SK-N-SH (cell line): Measurements from ENCODE around the gene DERA. TPM values are rescaled to one million over a fixed set of nuclear protein-coding genes. Genes with fewer than 3 reads are reported as not detected.

Experiments used
- CTCF ChIA-PET: fragments of 300-600, 350-600 bp; formaldehyde crosslinking; extraction: SDS; loops from one replicate; lab custom pipeline; 2021; lab: Yijun Ruan, JAX
- POLR2A ChIA-PET: fragments of 350-600 bp; sonication (Branson Sonifier 250); formaldehyde crosslinking; extraction: SDS; loops from one replicate; lab custom pipeline; 2020; ENCODE audit warnings: antibody characterized with exemption, inconsistent platforms; lab: Yijun Ruan, JAX
- DNase-seq: peaks from one replicate; pipeline ENCODE4 v3.0.0; 2012
- H2AFZ ChIP-seq: fragments of 200-600 bp; sonication (generic); 2 replicates; pipeline ENCODE4 v1.8.1; 2016; ENCODE audit warnings: antibody characterized with exemption, mild to moderate bottlenecking, low read depth
- H3F3A ChIP-seq: fragments of 200-600 bp; sonication (generic); replicated peaks from 2 replicates; pipeline ENCODE3; 2016; ENCODE audit warnings: antibody characterized with exemption, mild to moderate bottlenecking; ENCODE audit not compliant: insufficient read depth
- H3K27ac ChIP-seq, 2 experiments: fragments of 200-500 bp in 1 of 2; fragments of 200-600 bp in 1 of 2; sonication (Bioruptor generic) in 1 of 2; sonication (generic), shearing (Covaris generic) in 1 of 2; 2 replicates each; pipeline versions ENCODE4 v1.5.1 to v1.6.1; 2014 to 2016; ENCODE audit warnings: low read depth in 2 of 2, inconsistent platforms in 1 of 2, low read length in 1 of 2, mild to moderate bottlenecking in 1 of 2, mixed read lengths in 1 of 2
- H3K27me3 ChIP-seq: fragments of 200-600 bp; sonication (generic), shearing (Covaris generic); 2 replicates; pipeline ENCODE4 v1.6.1; 2016; ENCODE audit warnings: mixed run types; ENCODE audit not compliant: insufficient read depth
- H3K36me3 ChIP-seq, 2 experiments: fragments of 200-500 bp in 1 of 2; fragments of 200-600 bp in 1 of 2; sonication (Bioruptor generic) in 1 of 2; sonication (generic) in 1 of 2; replicated peaks in 1 of 2; 2 replicates each; pipeline versions ENCODE3 to v1.5.1; 2014 to 2016; ENCODE audit warnings: low read length in 1 of 2, mild to moderate bottlenecking in 1 of 2; ENCODE audit not compliant: insufficient read depth in 2 of 2, control insufficient read depth in 1 of 2
- H3K4me1 ChIP-seq, 2 experiments: fragments of 200-500 bp in 1 of 2; fragments of 200-600 bp in 1 of 2; sonication (Bioruptor generic) in 1 of 2; sonication (generic), shearing (Covaris generic) in 1 of 2; 2 replicates each; pipeline versions ENCODE4 v1.5.1 to v1.6.1; 2014 to 2016; ENCODE audit warnings: low read depth in 1 of 2, low read length in 1 of 2, mixed run types in 1 of 2; ENCODE audit not compliant: insufficient read depth in 2 of 2, control insufficient read depth in 1 of 2
- H3K4me2 ChIP-seq: fragments of 200-600 bp; sonication (generic), shearing (Covaris generic); 2 replicates; pipeline ENCODE4 v1.6.1; 2017; ENCODE audit warnings: mixed run types
- H3K4me3 ChIP-seq, 2 experiments: fragments of 200-500 bp in 1 of 2; fragments of 200-600 bp in 1 of 2; sonication (Bioruptor generic) in 1 of 2; sonication (generic), shearing (Covaris generic) in 1 of 2; 2 replicates each; pipeline versions ENCODE4 v1.5.1 to v1.8.1; 2014 to 2016; ENCODE audit warnings: low read depth in 2 of 2, inconsistent platforms in 1 of 2, low read length in 1 of 2, mild to moderate bottlenecking in 1 of 2, mixed read lengths in 1 of 2, moderate library complexity in 1 of 2
- H3K79me2 ChIP-seq: fragments of 200-600 bp; sonication (generic); 2 replicates; pipeline ENCODE4 v1.8.1; 2017; ENCODE audit warnings: mild to moderate bottlenecking; ENCODE audit not compliant: insufficient read depth
- H3K9ac ChIP-seq: fragments of 200-600 bp; sonication (generic); 2 replicates; pipeline ENCODE4 v1.6.1; 2017; ENCODE audit warnings: mixed run types
- H3K9me2 ChIP-seq: fragments of 200-600 bp; sonication (generic); 2 replicates; pipeline ENCODE4 v1.6.1; 2017; ENCODE audit warnings: mixed run types
- H3K9me3 ChIP-seq: fragments of 200-600 bp; sonication (generic); 2 replicates; pipeline ENCODE4 v1.6.1; 2017; ENCODE audit warnings: mixed run types, mild to moderate bottlenecking, moderate library complexity
- H4K20me1 ChIP-seq: fragments of 200-600 bp; sonication (generic); 2 replicates; pipeline ENCODE4 v1.6.1; 2017; ENCODE audit warnings: mild to moderate bottlenecking, mixed run types; ENCODE audit not compliant: insufficient read depth
- CTCF ChIP-seq: fragments of 200-600 bp; sonication (generic); IDR thresholded peaks from 2 replicates; pipeline ENCODE4 v1.6.1; 2017; ENCODE audit warnings: antibody characterized with exemption, mild to moderate bottlenecking, moderate library complexity
- EP300 ChIP-seq, 2 experiments: IDR thresholded peaks; 2 replicates each; pipeline versions ENCODE4 v1.4.0 to v1.6.1; 2012; ENCODE audit warnings: borderline replicate concordance in 1 of 2, low read depth in 1 of 2, low read length in 1 of 2
- EZH2phosphoT487 ChIP-seq: fragments of 200-600 bp; sonication (generic); IDR thresholded peaks from 2 replicates; pipeline ENCODE4 v1.6.1; 2017; ENCODE audit warnings: low read depth, mixed run types, mild to moderate bottlenecking, antibody characterized with exemption, moderate library complexity, borderline replicate concordance
- FOSL2 ChIP-seq: IDR thresholded peaks from 2 replicates; pipeline ENCODE4 v1.4.0; 2012; ENCODE audit warnings: low read depth, mild to moderate bottlenecking, moderate library complexity, borderline replicate concordance
- FOXM1 ChIP-seq: IDR thresholded peaks from 2 replicates; pipeline ENCODE4 v1.4.0; 2012; ENCODE audit warnings: low read depth, mild to moderate bottlenecking
- GATA2 ChIP-seq: sonication (generic); formaldehyde crosslinking; IDR thresholded peaks from 2 replicates; pipeline ENCODE4 v1.5.0; 2020; ENCODE audit warnings: mild to moderate bottlenecking, missing genetic modification reagents
- IRF3 ChIP-seq: fragments of 150-350 bp; IDR thresholded peaks from 2 replicates; pipeline ENCODE4 v1.6.1; 2016; ENCODE audit warnings: mild to moderate bottlenecking, low read depth, low read length
- MAX ChIP-seq: IDR thresholded peaks from 2 replicates; pipeline ENCODE4 v1.4.0; 2012; ENCODE audit warnings: low read depth
- PBX3 ChIP-seq: IDR thresholded peaks from 2 replicates; pipeline ENCODE4; 2012
- POLR2AphosphoS5 ChIP-seq: IDR thresholded peaks from 2 replicates; pipeline ENCODE4 v1.6.1; 2012; ENCODE audit warnings: low read depth, low read length
- RCOR1 ChIP-seq: fragments of 150-350 bp; IDR thresholded peaks from 2 replicates; pipeline ENCODE4 v1.6.1; 2017; ENCODE audit warnings: antibody characterized with exemption, low read length
- REST ChIP-seq: IDR thresholded peaks from 2 replicates; pipeline ENCODE4 v1.6.1; 2012; ENCODE audit warnings: mild to moderate bottlenecking, low read depth, low read length, moderate library complexity
- RFX5 ChIP-seq: IDR thresholded peaks from 2 replicates; pipeline ENCODE4 v1.6.1; 2012; ENCODE audit warnings: mild to moderate bottlenecking, improper control_type of control experiment, low read length
- RXRA ChIP-seq: IDR thresholded peaks from 2 replicates; pipeline ENCODE4 v1.4.0; 2012; ENCODE audit warnings: low read depth, mild to moderate bottlenecking, borderline replicate concordance
- SMC3 ChIP-seq: IDR thresholded peaks from 2 replicates; pipeline ENCODE4 v1.6.1; 2012; ENCODE audit warnings: low read depth, low read length, improper control_type of control experiment
- TAF1 ChIP-seq: IDR thresholded peaks from 2 replicates; pipeline ENCODE4 v1.6.1; 2012; ENCODE audit warnings: low read depth, mild to moderate bottlenecking, low read length, moderate library complexity, borderline replicate concordance
- TCF12 ChIP-seq: IDR thresholded peaks from 2 replicates; pipeline ENCODE4 v1.4.0; 2012
- TEAD4 ChIP-seq: IDR thresholded peaks from 2 replicates; pipeline ENCODE4 v1.4.0; 2012; ENCODE audit warnings: mild to moderate bottlenecking, borderline replicate concordance; ENCODE audit not compliant: insufficient read depth
- USF2 ChIP-seq: fragments of 150-350 bp; IDR thresholded peaks from 2 replicates; pipeline ENCODE4 v1.6.1; 2017; ENCODE audit warnings: antibody characterized with exemption, low read length, low read depth, borderline replicate concordance
- ZBTB33 ChIP-seq: IDR thresholded peaks from 2 replicates; pipeline ENCODE4 v1.4.0; 2012; ENCODE audit warnings: low read depth, borderline replicate concordance
- WGBS: methylation state at CpG from one replicate; pipeline ENCODE4 v1.1.6; 2017; ENCODE audit warnings: low lambda C conversion rate; 5-methylcytosine and 5-hydroxymethylcytosine counted together
- polyA plus RNA-seq, 3 experiments: library from polyadenylated mRNA; depleted of rRNA; stranded (reverse); fragments of >200 nt; gene quantifications; 2 replicates each; pipeline ENCODE4 v1.2.3, GENCODE V29; 2012

The DERA gene
- polyA plus RNA-seq, 1 of the 3 experiments (the other 2 are of a cell fraction) = 16.6 TPM

- no peak for DNase-seq
- Histone ChIP-seq H3K27ac (no peak overlapping the region), H3K27me3 (no peaks in the 10 kb centered on the region), H2AFZ (no peak overlapping the region), H3K36me3 (peaks cover 20 to 27% of the 10 kb centered on the region in 2 experiments), H3K9me2 (no peaks in the 10 kb centered on the region), H3K79me2 (no peaks in the 10 kb centered on the region), H4K20me1 (no peaks in the 10 kb centered on the region), H3K4me1 (no peaks in the 10 kb centered on the region; a peak in 1 of 4 replicates), H3K9ac (no peak overlapping the region), H3K9me3 (no peaks in the 10 kb centered on the region), H3K4me2 (no peak overlapping the region), H3K4me3 (no peak overlapping the region), H3F3A (no peaks in the 10 kb centered on the region)
- TF ChIP-seq GATA2 (no peak), TCF12 (no peak), POLR2AphosphoS5 (no peak), FOXM1 (no peak), TAF1 (no peak), USF2 (no peak), CTCF (no peak), MAX (no peak), FOSL2 (no peak), SMC3 (no peak), IRF3 (no peak), RFX5 (no peak), ZBTB33 (no peak), EP300 (IDR thresholded peaks at IDR 0.05; ENCODE audit: borderline replicate concordance in 1 of 2, low read depth in 1 of 2, low read length in 1 of 2) (no peak), PBX3 (no peak), TEAD4 (no peak), RXRA (no peak), REST (no peak), RCOR1 (no peak), EZH2phosphoT487 (no peak)
- POLR2A ChIA-PET = no interaction called here
- CTCF ChIA-PET = no interaction called here
- WGBS = 96% methylated on average over 6 of the region's 6 CpGs
Measured at GRCh38 chr12:15988983-15989755, 78.0 kb downstream of the DERA start.
